Activated gamma-delta T cell (primary cell): ENCODE data around the gene RAB3GAP2.
"Not testable (repeated sequence)": the region's sequence is repeated elsewhere in the genome, so short reads cannot be mapped to it uniquely, and the experiment has no call there.

Source experiments
- DNase-seq: peaks from one replicate; lab custom pipeline; 2025; lab: John Stamatoyannopoulos, UW

Gene RAB3GAP2

DNA sequence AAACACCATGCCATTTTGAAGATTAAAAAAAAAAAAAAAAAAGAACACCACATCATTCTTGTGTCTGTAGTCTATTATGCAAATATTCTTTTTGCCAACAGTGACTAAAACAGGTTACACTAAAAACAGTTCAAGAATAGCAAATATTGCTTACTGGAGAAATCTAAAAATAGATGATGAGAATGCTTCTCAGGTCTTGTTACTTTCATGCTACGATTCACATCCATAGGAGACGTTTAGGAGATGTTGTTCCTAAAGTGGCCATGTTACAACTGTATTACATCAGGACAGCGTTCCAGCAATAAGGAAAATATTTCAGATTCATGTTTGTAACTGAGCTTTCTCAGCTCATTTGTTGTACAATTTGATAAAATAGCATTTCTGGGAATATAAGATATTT, 32.3 kb downstream of the RAB3GAP2 start:
- no peak for DNase-seq

- DNase-seq, result no peak
Measured at GRCh38 chr1:220239213-220239612, 33.0 kb downstream of the RAB3GAP2 start.

DNA sequence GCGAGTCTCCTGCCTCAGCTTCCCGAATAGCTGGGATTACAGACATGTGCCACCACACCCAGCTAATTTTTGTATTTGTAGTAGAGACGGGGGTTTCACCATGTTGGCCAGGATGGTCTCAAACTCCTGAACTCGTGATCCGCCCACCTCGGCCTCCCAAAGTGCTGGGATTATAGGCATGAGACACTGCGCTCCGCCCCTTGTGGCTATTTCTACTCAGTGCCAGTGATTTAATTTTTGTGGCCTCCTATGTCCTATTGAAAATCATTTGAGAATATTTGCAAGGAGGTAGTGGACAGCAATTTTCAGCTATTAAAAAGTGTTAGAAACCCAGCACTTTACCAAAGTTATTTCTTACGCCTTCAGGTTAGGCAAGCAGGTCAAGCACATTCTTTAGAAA, 36.0 kb downstream of the RAB3GAP2 start:
- DNase-seq, result not testable (repeated sequence)

DNA sequence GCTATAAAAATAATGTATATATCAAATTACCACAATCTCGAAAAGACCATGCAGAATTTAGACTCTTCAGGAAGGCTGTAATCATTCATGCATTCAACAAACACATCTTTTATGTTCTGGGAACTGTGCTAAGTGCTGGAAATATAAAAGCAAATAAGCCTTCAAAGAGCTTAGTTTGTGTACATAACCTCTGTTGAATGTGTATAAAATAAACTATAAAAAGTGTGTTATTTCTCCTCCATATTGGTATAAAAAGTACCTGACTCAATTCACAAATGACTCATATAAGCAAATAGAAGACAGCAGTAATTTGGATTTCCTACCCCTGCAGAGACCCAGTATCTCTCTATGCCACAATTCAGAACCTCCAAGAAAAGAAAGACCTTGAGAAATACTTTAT, 36.8 kb downstream of the RAB3GAP2 start:
- no peak for DNase-seq

- DNase-seq, result no peak
Measured at GRCh38 chr1:220233927-220234326, 38.3 kb downstream of the RAB3GAP2 start.

- no peak for DNase-seq
Measured at GRCh38 chr1:220229771-220230170, 42.5 kb downstream of the RAB3GAP2 start.

DNA sequence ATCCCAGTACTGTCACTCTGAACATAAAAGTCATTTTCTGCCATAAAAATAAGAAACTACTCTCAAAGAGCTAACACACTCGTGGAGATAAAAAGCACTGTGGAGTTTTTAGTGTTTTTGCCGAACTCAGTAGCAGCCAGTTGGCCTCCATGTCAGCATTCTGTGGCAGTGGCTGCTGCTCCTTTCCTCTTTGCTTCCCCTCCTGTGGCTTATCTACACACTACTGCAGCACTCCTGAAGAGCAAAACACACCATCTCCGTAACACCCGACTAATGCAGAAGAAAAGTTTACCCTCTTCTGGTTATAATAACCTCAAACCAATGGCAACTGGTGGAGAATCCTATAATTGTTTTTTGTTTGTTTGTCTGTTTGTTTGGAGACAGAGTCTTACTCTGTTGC, 44.9 kb downstream of the RAB3GAP2 start:
- DNase-seq, result no peak

GRCh38 chr1:220226752-220227151, 45.5 kb downstream of the RAB3GAP2 start:
- DNase-seq, result no peak

DNA sequence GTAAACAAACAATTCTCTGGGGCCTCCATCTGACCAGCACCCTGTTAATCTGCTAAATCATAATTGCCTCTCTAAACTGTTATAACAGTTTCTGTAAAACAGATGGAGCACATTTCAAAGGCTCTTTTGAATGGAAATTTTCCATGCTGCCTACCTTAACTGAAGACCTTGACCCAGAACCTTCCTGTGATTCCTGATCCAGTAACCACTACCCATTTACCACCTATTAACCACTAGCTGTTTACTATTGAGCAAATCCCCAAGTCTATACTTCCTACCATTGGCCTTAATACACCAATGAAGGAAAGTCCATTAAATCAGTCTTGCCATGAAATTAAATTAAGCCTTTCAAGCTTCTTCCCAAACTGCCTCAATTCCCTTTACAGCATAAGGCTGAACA, 46.3 kb downstream of the RAB3GAP2 start:
- DNase-seq, result no peak

DNA sequence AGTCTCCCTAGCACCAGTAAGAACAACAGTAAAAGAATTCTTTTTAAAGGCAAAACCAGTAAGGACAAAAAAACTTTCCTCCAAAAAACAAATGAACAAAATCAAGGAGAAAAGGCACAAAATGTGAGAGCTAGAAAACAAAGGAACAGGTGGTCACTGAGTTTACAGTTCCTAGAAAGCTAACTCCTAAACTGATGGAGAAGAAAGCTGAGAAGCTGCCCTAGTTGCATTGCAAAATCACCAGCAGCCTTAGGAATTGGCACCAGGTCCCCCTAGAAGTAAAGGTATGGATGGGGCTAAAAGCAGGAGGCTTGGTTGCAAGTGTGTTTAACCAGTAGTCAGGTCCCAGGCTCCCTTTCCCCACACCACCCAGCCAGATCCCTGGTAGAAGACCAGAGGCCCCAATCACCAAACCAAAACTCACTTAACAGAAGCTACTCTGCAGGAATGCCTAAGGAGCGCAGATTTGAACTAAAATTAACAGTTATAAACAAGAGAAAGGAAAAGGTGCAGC, 47.6 kb downstream of the RAB3GAP2 start:
- no peak for DNase-seq

GRCh38 chr1:220224033-220224432, 48.2 kb downstream of the RAB3GAP2 start:
- no peak for DNase-seq

DNA sequence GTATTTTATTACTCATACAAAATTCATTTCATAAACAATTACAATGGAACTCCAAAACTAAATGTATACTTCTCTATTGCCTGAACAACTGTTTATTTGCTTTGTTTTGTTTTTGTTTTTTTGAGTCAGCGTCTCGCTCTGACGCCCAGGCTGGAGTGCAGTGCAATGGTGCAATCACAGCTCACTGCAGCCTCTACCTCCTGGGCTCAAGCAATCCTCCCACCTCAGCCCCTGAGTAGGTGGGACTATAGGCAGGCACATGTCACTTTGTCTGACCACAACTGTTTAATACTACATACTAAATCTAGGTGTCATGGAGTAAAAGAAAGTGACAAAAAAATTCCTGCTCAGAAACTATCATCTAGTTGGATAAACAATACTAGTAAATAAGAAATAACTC, 49.3 kb downstream of the RAB3GAP2 start:
- DNase-seq, result no peak

- DNase-seq, result no peak
Measured at GRCh38 chr1:220221670-220222069, 50.6 kb downstream of the RAB3GAP2 start.

- DNase-seq, result no peak
Measured at GRCh38 chr1:220221269-220221668, 51.0 kb downstream of the RAB3GAP2 start.

DNA sequence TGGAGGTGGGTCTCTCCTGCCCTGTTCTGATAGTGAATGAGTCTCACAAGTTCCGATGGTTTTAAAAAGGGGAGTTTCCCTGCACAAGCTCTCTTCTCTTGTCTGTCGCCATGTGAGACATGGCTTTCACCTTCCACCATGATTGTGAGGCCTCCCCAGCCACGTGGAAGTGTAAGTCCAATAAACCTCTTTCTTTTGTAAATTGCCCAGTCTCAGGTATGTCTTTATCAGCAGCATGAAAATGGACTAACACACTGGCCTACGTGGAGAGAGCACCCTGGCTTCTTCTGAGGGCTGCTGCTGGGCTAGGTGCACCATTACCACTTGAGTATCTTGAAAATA, 51.6 kb downstream of the RAB3GAP2 start:
- DNase-seq, result not testable (repeated sequence)

DNA sequence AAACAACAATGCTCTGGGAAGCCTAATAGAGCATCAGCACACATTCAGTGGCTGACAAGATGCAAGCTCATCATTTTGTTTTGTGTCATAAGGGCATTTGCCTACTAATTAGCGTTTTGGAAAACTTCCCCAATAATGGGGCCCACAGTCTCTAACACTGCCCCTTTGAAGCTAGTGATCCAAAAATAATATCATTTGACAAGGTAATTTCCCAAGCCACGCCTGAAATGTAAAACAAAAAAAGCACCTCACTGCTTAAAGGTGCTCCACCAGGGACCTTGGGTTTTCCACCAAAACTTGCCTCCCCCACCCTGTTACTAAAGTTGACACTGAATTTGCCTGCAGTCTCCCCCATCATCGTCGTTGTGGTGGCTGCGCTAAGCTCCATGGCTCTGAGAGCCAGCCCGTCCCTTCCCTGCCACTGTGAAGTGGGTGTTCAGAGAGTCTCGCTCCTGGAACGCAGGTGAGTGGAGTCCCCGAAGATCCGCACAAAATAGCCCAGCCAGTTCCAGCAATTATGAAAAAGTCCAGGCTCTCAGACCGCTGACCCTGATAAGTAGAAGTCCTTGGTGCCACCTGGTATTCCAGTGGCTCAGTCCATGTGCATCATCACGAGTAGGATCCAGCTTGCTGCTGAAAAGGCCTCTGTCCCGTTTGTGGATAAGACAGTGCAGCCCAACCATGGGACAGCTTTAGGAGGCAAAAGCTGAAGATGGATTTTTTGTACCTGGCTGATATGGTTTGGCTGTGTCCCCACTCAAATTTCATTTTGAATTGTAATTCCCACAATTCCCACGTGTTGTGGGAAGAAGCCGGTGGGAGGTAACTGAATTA, 52.2 kb downstream of the RAB3GAP2 start:
- DNase-seq, result no peak

GRCh38 chr1:220219136-220219442, 53.2 kb downstream of the RAB3GAP2 start:
- DNase-seq, result no peak

DNA sequence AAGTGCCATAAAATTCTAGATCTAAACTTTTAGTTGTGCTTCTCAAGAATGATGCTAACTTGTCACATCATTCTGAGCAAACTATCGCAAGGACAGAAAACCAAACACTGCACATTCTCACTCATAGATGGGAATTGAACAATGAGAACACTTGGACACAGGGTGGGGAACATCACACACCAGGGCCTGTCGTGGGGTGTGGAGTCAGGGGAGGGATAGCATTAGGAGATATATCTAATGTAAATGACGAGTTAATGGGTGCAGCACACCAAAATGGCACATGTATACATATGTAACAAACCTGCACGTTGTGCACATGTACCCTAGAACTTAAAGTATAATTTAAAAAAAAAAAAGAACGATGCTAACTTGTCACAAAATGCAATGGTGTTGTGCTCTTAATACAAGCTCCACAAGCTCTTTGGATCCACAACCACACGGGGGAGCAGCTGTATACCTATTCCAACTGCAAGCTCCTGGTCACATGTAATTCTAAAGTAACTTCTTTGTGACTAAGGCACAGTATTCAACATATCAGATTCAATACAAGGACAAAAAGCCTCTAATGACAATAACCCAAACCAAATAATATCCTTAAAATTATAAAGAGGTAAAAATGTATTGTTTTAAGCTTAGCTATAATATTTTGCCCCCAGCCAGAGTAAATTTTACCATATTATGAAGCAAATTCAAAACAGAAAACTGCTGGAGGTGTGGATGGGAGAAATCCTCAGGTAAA, 53.7 kb downstream of the RAB3GAP2 start:
- DNase-seq, result not testable (repeated sequence)

DNA sequence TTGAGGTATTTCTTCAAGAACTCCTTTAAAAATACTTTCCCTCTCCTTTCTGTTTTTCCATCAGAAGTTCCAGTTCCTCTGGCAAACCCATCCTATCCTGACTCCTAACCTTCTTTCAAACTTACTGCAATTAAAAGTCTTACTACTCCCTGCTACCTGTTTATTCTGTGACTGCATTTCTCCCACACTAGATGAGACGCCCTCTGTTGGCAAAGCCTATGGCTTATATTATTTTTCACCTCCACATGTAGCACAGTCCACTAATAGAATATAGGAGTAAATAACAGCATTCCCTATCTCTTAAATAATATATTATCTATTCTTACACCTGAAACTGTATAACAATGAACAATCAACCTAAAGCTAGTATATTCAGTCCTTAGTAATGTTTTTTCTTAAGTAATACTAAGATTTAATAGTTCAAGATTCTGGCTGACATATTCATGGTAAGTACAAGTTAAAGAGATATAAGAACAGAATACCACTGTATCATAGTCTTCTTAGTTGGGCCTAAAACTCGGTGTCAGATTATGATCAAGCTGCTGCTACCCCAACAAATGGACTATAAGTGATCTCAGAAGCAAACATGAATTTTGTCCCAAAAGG, 54.8 kb downstream of the RAB3GAP2 start:
- DNase-seq, result no peak

- no peak for DNase-seq
Measured at GRCh38 chr1:220213382-220213983, 58.8 kb downstream of the RAB3GAP2 start.

DNA sequence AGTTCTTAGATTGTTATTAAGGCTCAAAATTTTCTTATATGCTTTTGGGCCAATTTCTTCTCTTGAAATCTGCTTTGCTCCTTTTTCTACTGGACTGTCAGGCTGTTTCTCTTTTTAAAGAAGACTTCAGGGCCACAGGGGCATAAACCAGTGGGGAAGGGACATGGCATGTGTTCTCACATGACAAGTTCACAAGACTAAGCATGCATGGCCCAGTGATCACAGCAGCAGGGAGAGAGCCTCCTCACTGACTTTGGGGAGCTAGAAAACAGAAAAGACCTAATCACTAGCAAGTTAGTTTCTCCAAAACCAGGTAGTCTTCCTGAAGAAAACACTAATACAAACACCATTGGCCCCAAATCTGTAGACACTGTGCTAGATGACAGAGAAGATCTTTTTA, 64.8 kb downstream of the RAB3GAP2 start:
- DNase-seq, result no peak

GRCh38 chr1:220204758-220205157, 67.5 kb downstream of the RAB3GAP2 start:
- DNase-seq, result not testable (repeated sequence)

DNA sequence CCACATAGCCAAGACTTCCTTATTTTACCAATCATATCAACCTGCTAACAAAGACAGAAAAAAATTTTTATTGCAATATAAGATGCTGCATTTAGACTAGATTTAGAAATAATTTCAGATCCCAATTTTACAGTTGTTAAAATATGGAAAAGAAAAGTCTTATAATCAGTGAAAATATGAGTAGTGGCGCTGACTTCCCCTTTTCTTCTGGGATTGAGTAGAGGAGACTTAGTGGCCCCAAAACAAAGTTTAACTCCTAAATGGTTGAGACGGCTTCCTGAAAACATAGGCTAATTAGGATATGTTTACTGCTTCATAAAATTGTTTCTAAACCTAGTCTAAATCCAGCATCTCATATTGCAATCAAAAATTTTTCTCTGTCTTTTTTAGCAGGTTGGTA, 68.4 kb downstream of the RAB3GAP2 start:
- no peak for DNase-seq
